ENCODE results near the gene CMSS1.

- no peak for TF ChIP-seq POLR2A (IDR thresholded peaks at IDR 0.05)
- TF ChIP-seq, protein P1, sequence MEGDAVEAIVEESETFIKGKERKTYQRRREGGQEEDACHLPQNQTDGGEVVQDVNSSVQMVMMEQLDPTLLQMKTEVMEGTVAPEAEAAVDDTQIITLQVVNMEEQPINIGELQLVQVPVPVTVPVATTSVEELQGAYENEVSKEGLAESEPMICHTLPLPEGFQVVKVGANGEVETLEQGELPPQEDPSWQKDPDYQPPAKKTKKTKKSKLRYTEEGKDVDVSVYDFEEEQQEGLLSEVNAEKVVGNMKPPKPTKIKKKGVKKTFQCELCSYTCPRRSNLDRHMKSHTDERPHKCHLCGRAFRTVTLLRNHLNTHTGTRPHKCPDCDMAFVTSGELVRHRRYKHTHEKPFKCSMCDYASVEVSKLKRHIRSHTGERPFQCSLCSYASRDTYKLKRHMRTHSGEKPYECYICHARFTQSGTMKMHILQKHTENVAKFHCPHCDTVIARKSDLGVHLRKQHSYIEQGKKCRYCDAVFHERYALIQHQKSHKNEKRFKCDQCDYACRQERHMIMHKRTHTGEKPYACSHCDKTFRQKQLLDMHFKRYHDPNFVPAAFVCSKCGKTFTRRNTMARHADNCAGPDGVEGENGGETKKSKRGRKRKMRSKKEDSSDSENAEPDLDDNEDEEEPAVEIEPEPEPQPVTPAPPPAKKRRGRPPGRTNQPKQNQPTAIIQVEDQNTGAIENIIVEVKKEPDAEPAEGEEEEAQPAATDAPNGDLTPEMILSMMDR (IDR thresholded peaks at IDR 0.05) = no peak
Observed at GRCh38 chr3:100104817-100105413, 287.3 kb downstream of the CMSS1 start.

Measured in heart left ventricle (tissue), 13 donors.